Breast epithelium (tissue), 4 donors: ENCODE results near the gene MBD5. TPM values are rescaled to one million over a fixed set of nuclear protein-coding genes. Genes with fewer than 3 reads are reported as not detected.

Source experiments
- DNase-seq, 2 donors: peaks; one replicate each; pipeline ENCODE4 v3.0.0-alpha.2; 2019; ENCODE audit warnings: low spot score in 2 of 2
- H3K27ac ChIP-seq, 2 donors: fragments of 200-600 bp; sonication (generic) in 1 of 2; one replicate each; pipeline ENCODE4 v1.5.1; 2016 to 2019; ENCODE audit warnings: mild to moderate bottlenecking in 1 of 2
- H3K27me3 ChIP-seq, 2 donors: fragments of 200-600 bp; sonication (generic) in 1 of 2; one replicate each; pipeline versions ENCODE4 v1.5.1 to v1.6.0; 2017 to 2019; ENCODE audit warnings: control low read depth in 1 of 2, mild to moderate bottlenecking in 1 of 2
- H3K36me3 ChIP-seq: fragments of 200-600 bp; one replicate; pipeline ENCODE4 v1.5.1; 2019
- H3K4me1 ChIP-seq, 2 donors: fragments of 200-600 bp; sonication (generic); one replicate each; pipeline ENCODE4 v1.5.1; 2016 to 2019; ENCODE audit warnings: control low read depth in 1 of 2
- H3K4me3 ChIP-seq, 3 donors: fragments of 200-600 bp; sonication (generic); 1 replicate in 2 of 3; 2 replicates in 1 of 3; pipeline ENCODE4 v1.5.1; 2016 to 2019; ENCODE audit warnings: mild to moderate bottlenecking in 3 of 3, moderate library complexity in 2 of 3
- H3K9me3 ChIP-seq, 2 donors: fragments of 200-600 bp; sonication (generic) in 1 of 2; one replicate each; pipeline ENCODE4 v1.5.1; 2016 to 2019; ENCODE audit warnings: control low read depth in 1 of 2
- CTCF ChIP-seq, 3 donors: fragments of 450-650 bp; IDR thresholded peaks; one replicate each; pipeline ENCODE4 v1.5.1; 2016 to 2017; ENCODE audit warnings: antibody characterized with exemption in 3 of 3, mild to moderate bottlenecking in 3 of 3, moderate library complexity in 3 of 3
- POLR2A ChIP-seq: fragments of 450-650 bp; IDR thresholded peaks from one replicate; pipeline ENCODE4 v1.6.1; 2016; ENCODE audit warnings: antibody characterized with exemption, mild to moderate bottlenecking, moderate library complexity
- POLR2AphosphoS5 ChIP-seq, 3 donors: sonication (generic); formaldehyde crosslinking; IDR thresholded peaks; one replicate each; pipeline ENCODE4 v1.6.1; 2017; ENCODE audit warnings: antibody characterized with exemption in 3 of 3
- intact Hi-C: fragments of 100-400 bp; cut with DNase I; formaldehyde crosslinking; loops from one replicate; pipeline ENCODE4 v1.15.1; 2023; ENCODE audit warnings: low total_unique reads
- total RNA-seq, 3 donors: library from RNA; depleted of rRNA; stranded (reverse); fragments of >200 nt; gene quantifications; one replicate each; pipeline ENCODE4 v1.1.0, GENCODE V29; 2016

Gene MBD5
- total RNA-seq, 3 donors from 2014 or later: 24.0 to 63.8 (median 40.3) TPM

GRCh38 chr2:148067801-148068200 lies 46.9 kb downstream of the MBD5 start:
- Histone ChIP-seq H3K36me3 (no peaks in the 10 kb centered on the region), H3K27me3 (no peaks in the 10 kb centered on the region), H3K4me3 (no peak overlapping the region), H3K4me1 (no peaks in the 10 kb centered on the region), H3K27ac (no peak overlapping the region), H3K9me3 (no peaks in the 10 kb centered on the region)
- no peak for DNase-seq
- TF ChIP-seq POLR2A: no peak
- no peak for TF ChIP-seq CTCF (IDR thresholded peaks at IDR 0.05)
- TF ChIP-seq POLR2AphosphoS5 (IDR thresholded peaks at IDR 0.05): no peak
- intact Hi-C loops: no loop called here

GRCh38 chr2:148071351-148071750 lies 50.5 kb downstream of the MBD5 start:
- intact Hi-C loops: no loop called here
- H3K4me1 ChIP-seq: no peaks in the 10 kb centered on the region
- no peaks in the 10 kb centered on the region for H3K27me3 ChIP-seq
- TF ChIP-seq POLR2A: no peak
- no peak for TF ChIP-seq CTCF (IDR thresholded peaks at IDR 0.05)
- TF ChIP-seq POLR2AphosphoS5 (IDR thresholded peaks at IDR 0.05): no peak
- DNase-seq: no peak
- no peak overlapping the region for H3K27ac ChIP-seq
- H3K36me3 ChIP-seq: no peaks in the 10 kb centered on the region
- no peaks in the 10 kb centered on the region for H3K9me3 ChIP-seq
- no peak overlapping the region for H3K4me3 ChIP-seq

GRCh38 chr2:148096012-148096411 lies 75.1 kb downstream of the MBD5 start:
- H3K27ac ChIP-seq: no peak overlapping the region
- no peaks in the 10 kb centered on the region for H3K36me3 ChIP-seq
- H3K27me3 ChIP-seq: no peaks in the 10 kb centered on the region
- no peak for DNase-seq
- H3K4me3 ChIP-seq: no peak overlapping the region
- H3K4me1 ChIP-seq: no peaks in the 10 kb centered on the region
- TF ChIP-seq POLR2AphosphoS5 (IDR thresholded peaks at IDR 0.05) (no peak), CTCF (IDR thresholded peaks at IDR 0.05) (no peak), POLR2A (no peak)
- intact Hi-C loops: no loop called here
- H3K9me3 ChIP-seq: no peaks in the 10 kb centered on the region

- Histone ChIP-seq H3K4me3 (no peak overlapping the region), H3K36me3 (no peaks in the 10 kb centered on the region), H3K9me3 (no peaks in the 10 kb centered on the region), H3K27ac (no peak overlapping the region), H3K27me3 (no peaks in the 10 kb centered on the region), H3K4me1 (no peaks in the 10 kb centered on the region)
- intact Hi-C loops: no loop called here
- DNase-seq: no peak
- TF ChIP-seq POLR2AphosphoS5 (IDR thresholded peaks at IDR 0.05): no peak
- TF ChIP-seq POLR2A: no peak
- TF ChIP-seq CTCF (IDR thresholded peaks at IDR 0.05): no peak
Observed at GRCh38 chr2:148102641-148103040, 81.8 kb downstream of the MBD5 start.

- Histone ChIP-seq H3K27ac (no peak overlapping the region), H3K27me3 (no peaks in the 10 kb centered on the region), H3K4me1 (no peaks in the 10 kb centered on the region), H3K9me3 (no peaks in the 10 kb centered on the region), H3K36me3 (no peaks in the 10 kb centered on the region), H3K4me3 (no peak overlapping the region)
- no peak for TF ChIP-seq POLR2A
- TF ChIP-seq POLR2AphosphoS5 (IDR thresholded peaks at IDR 0.05): no peak
- TF ChIP-seq CTCF (IDR thresholded peaks at IDR 0.05): no peak
- intact Hi-C loops: no loop called here
- no peak for DNase-seq
Observed at GRCh38 chr2:148103946-148104345, 83.1 kb downstream of the MBD5 start.
